Natural killer cell (primary cell): Measurements from ENCODE around the gene SBNO1. TPM values are rescaled to one million over a fixed set of nuclear protein-coding genes. Genes with fewer than 3 reads are reported as not detected.
A peak's percentile ranks its signal among the peaks of the same experiment; 100 is the strongest.

Source experiments
- ATAC-seq, 3 donors: fragments of 150-1000 bp in 2 of 3; fragments of 200-7000 bp in 1 of 3; cut with Tn5 transposase; 1 replicate in 1 of 3; 2 replicates in 2 of 3; pipeline ENCODE4 v1.10.0; 2021; ENCODE audit warnings: mild to moderate bottlenecking in 2 of 3, moderate library complexity in 2 of 3
- DNase-seq, 2 donors: peaks; one replicate each; pipeline versions ENCODE4 v3.0.0 to v3.0.0-alpha.2; 2013 to 2021; ENCODE audit warnings: mixed read lengths in 1 of 2
- H3K27ac ChIP-seq: one replicate; pipeline ENCODE4 v1.5.1; 2013; ENCODE audit warnings: mild to moderate bottlenecking, low read length
- H3K27me3 ChIP-seq: one replicate; pipeline ENCODE4 v1.6.1; 2013; ENCODE audit warnings: low read length; ENCODE audit not compliant: control insufficient read depth, insufficient read depth
- H3K36me3 ChIP-seq: one replicate; pipeline ENCODE4 v1.6.1; 2013; ENCODE audit warnings: low read length; ENCODE audit not compliant: control insufficient read depth, insufficient read depth
- H3K4me1 ChIP-seq: one replicate; pipeline ENCODE4 v1.6.1; 2013; ENCODE audit warnings: low read length; ENCODE audit not compliant: control insufficient read depth, insufficient read depth
- H3K4me3 ChIP-seq: one replicate; pipeline ENCODE4 v1.5.1; 2013; ENCODE audit warnings: low read length
- H3K9me3 ChIP-seq: one replicate; pipeline ENCODE4 v1.6.1; 2013; ENCODE audit warnings: low read length; ENCODE audit not compliant: control insufficient read depth, insufficient read depth
- H3K27ac Mint-ChIP-seq, 2 donors: one replicate each; pipeline ENCODE4 v1.8.0; 2022; ENCODE audit warnings: mild to moderate bottlenecking in 2 of 2, mixed read lengths in 2 of 2, moderate library complexity in 1 of 2
- H3K27me3 Mint-ChIP-seq, 2 donors: one replicate each; pipeline ENCODE4 v1.8.0; 2022; ENCODE audit warnings: low read depth in 2 of 2, mixed read lengths in 2 of 2
- H3K36me3 Mint-ChIP-seq: one replicate; pipeline ENCODE4 v1.8.0; 2022; ENCODE audit warnings: mixed read lengths
- H3K4me1 Mint-ChIP-seq, 2 donors: one replicate each; pipeline ENCODE4 v1.8.0; 2022; ENCODE audit warnings: mixed read lengths in 2 of 2
- H3K4me3 Mint-ChIP-seq: one replicate; pipeline ENCODE4 v1.8.0; 2022; ENCODE audit warnings: mild to moderate bottlenecking, moderate library complexity, mixed read lengths
- H3K9me3 Mint-ChIP-seq, 2 donors: one replicate each; pipeline ENCODE4 v1.8.0; 2022; ENCODE audit warnings: mixed read lengths in 2 of 2
- WGBS: methylation state at CpG from one replicate; pipeline ENCODE4 v1.1.7; 2013; ENCODE audit warnings: missing lambda C conversion rate; ENCODE audit not compliant: insufficient coverage; 5-methylcytosine and 5-hydroxymethylcytosine counted together
- intact Hi-C: fragments of 100-400 bp; cut with micrococcal nuclease; formaldehyde crosslinking; loops from one replicate; pipeline ENCODE4 v1.14.2; 2022
- total RNA-seq, 4 donors: library from RNA; stranded (reverse); fragments of 120-200 nt in 1 of 4; gene quantifications; one replicate each; pipeline versions ENCODE4 v1.2.3 to v1.2.4, GENCODE V29; 2013 to 2022
- TF ChIP-seq, protein P1 (sequence below): fragments of 200-600 bp; IDR thresholded peaks from one replicate; pipeline ENCODE4 v1.8.0; 2022; ENCODE audit warnings: antibody characterized with exemption

Gene SBNO1
- total RNA-seq, 3 donors from 2014 or later (not counting 1 experiment from before 2014, with no cell fraction given), result 30.7 to 40.3 (median 34.3) TPM

DNA sequence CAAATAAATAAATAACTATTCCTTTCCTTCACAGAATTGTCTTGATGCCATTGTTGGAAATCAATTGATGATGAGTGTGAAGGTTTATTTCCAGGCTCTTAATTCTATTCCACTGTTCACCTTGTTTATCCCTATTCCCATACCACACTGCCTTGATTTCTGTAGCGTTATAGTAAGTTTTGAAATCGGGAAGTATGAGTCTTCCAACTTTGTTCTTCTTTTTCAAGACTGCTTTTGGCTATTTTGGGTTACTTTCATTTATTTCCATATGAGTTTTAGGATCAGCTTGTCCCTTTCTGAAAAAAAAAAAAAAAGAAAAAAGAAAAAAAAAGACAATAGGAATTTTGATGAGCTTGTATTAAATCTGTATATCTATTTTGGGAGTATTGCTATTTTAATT lies 83.7 kb downstream of the SBNO1 start:
- Mint-ChIP-seq H3K36me3 (no peaks in the 10 kb centered on the region), H3K4me1 (no peaks in the 10 kb centered on the region), H3K9me3 (no peaks in the 10 kb centered on the region), H3K4me3 (no peak overlapping the region), H3K27me3 (no peaks in the 10 kb centered on the region), H3K27ac (no peak overlapping the region)
- no peaks in the 10 kb centered on the region for H3K4me1 ChIP-seq
- ATAC-seq (no peak), DNase-seq (no peak)
- H3K27me3 ChIP-seq, result no peaks in the 10 kb centered on the region
- H3K36me3 ChIP-seq, result no peaks in the 10 kb centered on the region
- no peak overlapping the region for H3K27ac ChIP-seq
- intact Hi-C loops, result no loop called here
- WGBS, result no CpG with 5 or more reads among the region's 2 CpGs
- H3K4me3 ChIP-seq, result no peak overlapping the region
- TF ChIP-seq, protein P1, sequence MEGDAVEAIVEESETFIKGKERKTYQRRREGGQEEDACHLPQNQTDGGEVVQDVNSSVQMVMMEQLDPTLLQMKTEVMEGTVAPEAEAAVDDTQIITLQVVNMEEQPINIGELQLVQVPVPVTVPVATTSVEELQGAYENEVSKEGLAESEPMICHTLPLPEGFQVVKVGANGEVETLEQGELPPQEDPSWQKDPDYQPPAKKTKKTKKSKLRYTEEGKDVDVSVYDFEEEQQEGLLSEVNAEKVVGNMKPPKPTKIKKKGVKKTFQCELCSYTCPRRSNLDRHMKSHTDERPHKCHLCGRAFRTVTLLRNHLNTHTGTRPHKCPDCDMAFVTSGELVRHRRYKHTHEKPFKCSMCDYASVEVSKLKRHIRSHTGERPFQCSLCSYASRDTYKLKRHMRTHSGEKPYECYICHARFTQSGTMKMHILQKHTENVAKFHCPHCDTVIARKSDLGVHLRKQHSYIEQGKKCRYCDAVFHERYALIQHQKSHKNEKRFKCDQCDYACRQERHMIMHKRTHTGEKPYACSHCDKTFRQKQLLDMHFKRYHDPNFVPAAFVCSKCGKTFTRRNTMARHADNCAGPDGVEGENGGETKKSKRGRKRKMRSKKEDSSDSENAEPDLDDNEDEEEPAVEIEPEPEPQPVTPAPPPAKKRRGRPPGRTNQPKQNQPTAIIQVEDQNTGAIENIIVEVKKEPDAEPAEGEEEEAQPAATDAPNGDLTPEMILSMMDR, result no peak
- H3K9me3 ChIP-seq, result no peaks in the 10 kb centered on the region

DNA sequence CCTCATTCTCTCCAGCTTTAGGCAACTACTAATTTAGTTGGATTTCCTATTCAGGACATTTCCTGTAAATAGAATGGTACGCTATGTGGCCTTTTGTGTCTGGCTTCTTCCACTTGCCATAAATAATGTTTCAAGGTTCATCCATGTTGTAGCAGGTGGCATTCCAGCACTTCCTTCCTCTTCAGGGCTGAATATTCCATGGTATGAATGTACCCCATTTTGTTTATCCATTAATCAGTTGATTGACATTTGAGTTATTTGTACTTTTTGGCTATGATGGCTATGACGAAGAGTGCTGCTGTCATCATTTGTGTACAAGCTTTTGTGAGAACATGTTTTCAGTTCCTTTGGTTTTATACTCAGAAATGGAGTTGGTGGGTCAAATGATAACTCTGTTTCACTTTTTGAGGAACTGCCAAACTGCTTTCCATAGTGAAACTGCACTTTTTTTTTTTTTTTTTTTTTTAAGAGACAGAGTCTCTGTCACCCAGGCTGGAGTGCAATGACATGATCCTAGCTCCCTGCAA lies 86.5 kb downstream of the SBNO1 start:
- DNase-seq (no peak), ATAC-seq (no peak)
- H3K27me3 Mint-ChIP-seq, result no peaks in the 10 kb centered on the region
- H3K4me3 Mint-ChIP-seq, result no peak overlapping the region
- H3K27me3 ChIP-seq, result no peaks in the 10 kb centered on the region
- no peaks in the 10 kb centered on the region for H3K4me1 ChIP-seq
- H3K4me1 Mint-ChIP-seq, result no peaks in the 10 kb centered on the region
- no peaks in the 10 kb centered on the region for H3K36me3 Mint-ChIP-seq
- TF ChIP-seq, protein P1, result no peak
- intact Hi-C loops, result no loop called here
- no peak overlapping the region for H3K27ac Mint-ChIP-seq
- no peaks in the 10 kb centered on the region for H3K36me3 ChIP-seq
- 70% methylated on average over 2 of the region's 2 CpGs for WGBS
- H3K9me3 Mint-ChIP-seq, result no peaks in the 10 kb centered on the region
- H3K27ac ChIP-seq, result peak overlapping the region; percentile 38
- no peak overlapping the region for H3K4me3 ChIP-seq
- no peaks in the 10 kb centered on the region for H3K9me3 ChIP-seq

DNA sequence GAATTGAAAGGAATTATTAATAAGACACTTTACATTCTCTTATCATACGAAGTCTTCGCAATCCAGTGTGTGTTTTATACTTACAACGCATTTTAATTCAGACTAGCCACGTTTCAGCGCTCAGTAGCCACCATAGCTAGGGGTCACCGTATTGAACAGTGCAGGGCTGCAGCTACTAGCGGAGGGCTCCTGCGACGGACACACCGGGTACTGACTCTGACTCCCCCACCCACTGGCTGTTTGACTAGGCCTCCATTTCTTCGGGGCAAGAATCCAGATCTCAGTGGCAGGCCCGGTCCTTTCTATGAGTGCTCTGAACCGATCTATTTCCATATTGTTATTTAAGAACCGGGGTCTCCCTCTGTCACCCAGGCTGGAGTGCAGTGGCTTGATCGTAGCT lies 91.5 kb downstream of the SBNO1 start:
- TF ChIP-seq, protein P1, result no peak
- Histone ChIP-seq H3K9me3 (no peaks in the 10 kb centered on the region), H3K27ac (no peak overlapping the region), H3K27me3 (no peaks in the 10 kb centered on the region), H3K36me3 (no peaks in the 10 kb centered on the region), H3K4me1 (peaks cover 32% of the 10 kb centered on the region), H3K4me3 (no peak overlapping the region)
- no peak for DNase-seq
- Mint-ChIP-seq H3K27me3 (no peaks in the 10 kb centered on the region), H3K36me3 (no peaks in the 10 kb centered on the region), H3K4me3 (peak overlapping the region; percentile 77), H3K4me1 (peaks cover 5 to 25% of the 10 kb centered on the region in 2 donors), H3K27ac (no peak overlapping the region), H3K9me3 (no peaks in the 10 kb centered on the region)
- WGBS, result 90% methylated on average over 15 of the region's 15 CpGs
- intact Hi-C loops, result no loop called here
- ATAC-seq, result no peak
